GM23338 (cell line): Measurements from ENCODE around the gene HSD11B2. TPM values are rescaled to one million over a fixed set of nuclear protein-coding genes. Genes with fewer than 3 reads are reported as not detected.

Source experiments
- ATAC-seq: fragments of 200-7000 bp; cut with Tn5 transposase; 3 replicates; pipeline ENCODE4 v1.9.1; 2020
- DNase-seq: peaks from one replicate; pipeline ENCODE4 v3.0.0-alpha.2; 2015; ENCODE audit warnings: low spot score
- H2AFZ ChIP-seq: fragments of 200-600 bp; sonication (generic); 2 replicates; pipeline ENCODE4 v1.8.0; 2016; ENCODE audit warnings: antibody characterized with exemption, mild to moderate bottlenecking, moderate library complexity
- H3F3A ChIP-seq: fragments of 200-600 bp; sonication (generic); replicated peaks from 2 replicates; pipeline ENCODE4 v1.8.0; 2017; ENCODE audit warnings: antibody characterized with exemption, mixed run types, low read depth
- H3K27ac ChIP-seq: fragments of 200-600 bp; sonication (generic); 2 replicates; pipeline ENCODE4 v1.6.1; 2016; ENCODE audit warnings: low read depth
- H3K27me3 ChIP-seq: fragments of 200-600 bp; sonication (generic); 2 replicates; pipeline ENCODE4 v1.8.0; 2016; ENCODE audit warnings: mild to moderate bottlenecking, mixed run types, moderate library complexity; ENCODE audit not compliant: insufficient read depth
- H3K36me3 ChIP-seq: fragments of 200-600 bp; sonication (generic); 2 replicates; pipeline ENCODE4 v1.8.0; 2016; ENCODE audit warnings: mild to moderate bottlenecking; ENCODE audit not compliant: insufficient read depth
- H3K4me1 ChIP-seq: fragments of 200-600 bp; sonication (generic); 2 replicates; pipeline ENCODE4 v1.8.0; 2016; ENCODE audit warnings: mild to moderate bottlenecking, moderate library complexity; ENCODE audit not compliant: insufficient read depth
- H3K4me2 ChIP-seq: fragments of 200-600 bp; sonication (generic); 2 replicates; pipeline ENCODE4 v1.7.1; 2017; ENCODE audit warnings: mixed run types
- H3K4me3 ChIP-seq: fragments of 200-600 bp; sonication (generic); 2 replicates; pipeline ENCODE4 v1.6.1; 2016; ENCODE audit warnings: mixed run types
- H3K79me2 ChIP-seq: fragments of 200-600 bp; sonication (generic); replicated peaks from 2 replicates; pipeline ENCODE4 v1.8.0; 2017; ENCODE audit warnings: mild to moderate bottlenecking; ENCODE audit not compliant: insufficient read depth
- H3K9me2 ChIP-seq: fragments of 200-600 bp; sonication (generic); 2 replicates; pipeline ENCODE4 v1.8.0; 2017; ENCODE audit not compliant: insufficient read depth
- H4K20me1 ChIP-seq: fragments of 200-600 bp; sonication (generic); replicated peaks from 2 replicates; pipeline ENCODE4 v1.8.0; 2017; ENCODE audit warnings: mild to moderate bottlenecking; ENCODE audit not compliant: insufficient read depth
- H3K27ac Mint-ChIP-seq: 2 replicates; pipeline ENCODE4 v1.8.0; 2020; ENCODE audit warnings: inconsistent platforms, mild to moderate bottlenecking, moderate library complexity, mixed read lengths
- H3K27me3 Mint-ChIP-seq: 3 replicates; pipeline ENCODE4 v1.8.0; 2022; ENCODE audit warnings: low read depth, mild to moderate bottlenecking, moderate library complexity, mixed read lengths, inconsistent platforms; ENCODE audit not compliant: insufficient read depth, poor library complexity
- H3K36me3 Mint-ChIP-seq: 3 replicates; pipeline ENCODE4 v1.8.0; 2021; ENCODE audit warnings: low read depth, mild to moderate bottlenecking, inconsistent platforms, moderate library complexity, mixed read lengths
- H3K4me1 Mint-ChIP-seq: 3 replicates; pipeline ENCODE4 v1.8.0; 2020; ENCODE audit warnings: mild to moderate bottlenecking, inconsistent platforms, mixed read lengths
- H3K4me3 Mint-ChIP-seq: 3 replicates; pipeline ENCODE4 v1.8.0; 2021; ENCODE audit warnings: moderate library complexity, mild to moderate bottlenecking, inconsistent platforms, mixed read lengths
- H3K9me3 Mint-ChIP-seq: 3 replicates; pipeline ENCODE4 v1.8.0; 2020; ENCODE audit warnings: moderate library complexity, mild to moderate bottlenecking, inconsistent platforms, mixed read lengths
- ETS1 ChIP-seq: IDR thresholded peaks from 2 replicates; pipeline ENCODE4 v1.6.1; 2016; ENCODE audit warnings: antibody characterized with exemption
- EZH2 ChIP-seq: fragments of 200-600 bp; sonication (generic); IDR thresholded peaks from one replicate; pipeline ENCODE4 v1.8.0; 2017; ENCODE audit warnings: antibody characterized with exemption, mild to moderate bottlenecking, low read depth; ENCODE audit not compliant: unreplicated experiment
- NANOG ChIP-seq: IDR thresholded peaks from 2 replicates; pipeline ENCODE4 v1.6.1; 2016; ENCODE audit warnings: antibody characterized with exemption, borderline replicate concordance
- REST ChIP-seq: IDR thresholded peaks from one replicate; pipeline ENCODE4 v1.6.1; 2018; ENCODE audit warnings: antibody characterized with exemption; ENCODE audit not compliant: unreplicated experiment
- ZNF114 ChIP-seq: fragments of 250-450 bp; sonication (Bioruptor Pico); IDR thresholded peaks from 2 replicates; pipeline ENCODE4 v1.5.0; 2020; ENCODE audit warnings: mild to moderate bottlenecking, moderate library complexity
- ZNF331 ChIP-seq: fragments of 250-450 bp; sonication (Bioruptor Pico); IDR thresholded peaks from 2 replicates; pipeline ENCODE4 v1.5.0; 2020; ENCODE audit warnings: low read depth, mild to moderate bottlenecking, moderate library complexity
- ZNF462 ChIP-seq: fragments of 250-450 bp; sonication (Bioruptor Pico); IDR thresholded peaks from 2 replicates; pipeline ENCODE4 v1.5.0; 2020; ENCODE audit warnings: mild to moderate bottlenecking, moderate library complexity
- polyA plus RNA-seq: library from polyadenylated mRNA; unstranded; fragments of >200 nt; fragmentation: Nextera tagmentation; extraction: Ambion mirVana; gene quantifications from 2 replicates; pipeline ENCODE4 v1.2.1, GENCODE V29; 2016
- total RNA-seq: library from RNA; depleted of rRNA; stranded (reverse); fragments of >200 nt; shearing (Covaris generic); gene quantifications from 2 replicates; pipeline ENCODE4 v1.2.3, GENCODE V29; 2014

The HSD11B2 gene
- total and polyA plus RNA-seq, 2 experiments from 2014 or later, result 14.8 to 23.0 TPM

GRCh38 chr16:67449336-67449735 lies 18.4 kb downstream of the HSD11B2 start (continued):
- TF ChIP-seq REST (no peak), ZNF114 (CRISPR knock-in tag) (no peak), EZH2 (no peak), ZNF331 (CRISPR knock-in tag) (no peak), ETS1 (no peak)

GRCh38 chr16:67449739-67450138 lies 18.8 kb downstream of the HSD11B2 start:
- Mint-ChIP-seq H3K4me3 (no peak overlapping the region), H3K36me3 (peaks cover 14% of the 10 kb centered on the region), H3K27me3 (peaks cover 15% of the 10 kb centered on the region), H3K4me1 (peaks cover 4% of the 10 kb centered on the region; the same call in 2 of the 3 replicates), H3K9me3 (peaks cover 3% of the 10 kb centered on the region; the same call in 1 of the 3 replicates), H3K27ac (0 out of 2 replicates have a peak overlapping the region, but pooled peaks have one; percentile 49)
- DNase-seq, result no peak
- TF ChIP-seq ZNF331 (CRISPR knock-in tag), result no peak
- TF ChIP-seq ZNF114 (CRISPR knock-in tag), result no peak
- TF ChIP-seq ETS1, result no peak
- TF ChIP-seq ZNF462 (CRISPR knock-in tag), result no peak
- TF ChIP-seq EZH2, result no peak
- no peak for TF ChIP-seq NANOG
- Histone ChIP-seq H3F3A (no peaks in the 10 kb centered on the region), H3K36me3 (no peaks in the 10 kb centered on the region), H2AFZ (no peak overlapping the region), H3K79me2 (no peaks in the 10 kb centered on the region), H3K4me1 (no peaks in the 10 kb centered on the region), H3K4me2 (no peak overlapping the region), H3K4me3 (no peak overlapping the region), H3K27ac (no peak overlapping the region), H3K9me2 (no peaks in the 10 kb centered on the region), H4K20me1 (no peaks in the 10 kb centered on the region; the same call in 1 of the 2 replicates), H3K27me3 (no peaks in the 10 kb centered on the region)
- no peak for ATAC-seq
